HG02884 (cell line): ENCODE data around the gene SLC1A1.

Experiments used
- ATAC-seq: cut with Tn5 transposase; IDR thresholded peaks from one replicate; pipeline ENCODE4 v1.9.1; 2021; ENCODE audit warnings: mild to moderate bottlenecking, moderate library complexity; ENCODE audit not compliant: unreplicated experiment

SLC1A1 gene

DNA sequence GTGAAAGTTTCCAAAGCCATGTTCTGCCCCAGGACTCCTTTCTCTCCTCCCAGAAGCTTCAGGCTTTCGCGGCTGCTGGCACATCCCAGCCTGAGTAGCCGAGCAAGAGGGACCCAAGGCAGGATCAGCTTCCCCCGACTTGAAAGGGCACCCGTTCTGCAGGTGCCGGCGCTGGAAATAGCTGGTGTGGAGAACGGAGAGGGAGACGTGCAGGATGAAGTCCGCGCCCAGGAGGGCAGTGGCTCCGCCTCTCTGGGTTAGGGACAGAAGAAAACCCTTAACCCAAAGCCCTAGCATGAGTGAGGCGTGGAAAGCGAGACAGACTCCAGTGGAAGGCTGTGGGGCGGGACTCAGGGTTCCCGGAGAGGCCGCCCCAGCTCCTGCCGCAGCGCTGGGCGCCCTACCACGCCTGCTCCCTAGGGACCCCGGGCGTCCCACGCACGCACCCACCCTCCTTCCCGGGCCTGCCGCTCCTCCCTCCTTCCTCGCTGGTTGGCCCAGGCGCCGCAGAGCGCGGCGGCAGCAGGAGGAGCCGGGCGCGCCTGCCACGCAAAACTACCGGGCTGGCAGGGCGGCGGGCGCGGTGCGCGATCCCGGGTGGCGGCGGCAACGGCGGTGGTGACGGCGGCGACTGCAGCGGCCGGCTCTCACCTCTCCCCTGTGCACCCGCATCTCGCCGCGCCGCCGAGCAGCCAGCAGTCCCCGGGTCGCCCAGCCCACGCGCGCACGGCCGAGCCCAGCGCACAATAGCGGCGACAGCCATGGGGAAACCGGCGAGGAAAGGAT is at the start of gene SLC1A1:
Gene SLC1A1, plus strand, starts transcription at position 550 of the 786 bp plus-strand sequence. Its CDS starts 212 bp downstream, at position 762.
- ATAC-seq, result peak; percentile 73

DNA sequence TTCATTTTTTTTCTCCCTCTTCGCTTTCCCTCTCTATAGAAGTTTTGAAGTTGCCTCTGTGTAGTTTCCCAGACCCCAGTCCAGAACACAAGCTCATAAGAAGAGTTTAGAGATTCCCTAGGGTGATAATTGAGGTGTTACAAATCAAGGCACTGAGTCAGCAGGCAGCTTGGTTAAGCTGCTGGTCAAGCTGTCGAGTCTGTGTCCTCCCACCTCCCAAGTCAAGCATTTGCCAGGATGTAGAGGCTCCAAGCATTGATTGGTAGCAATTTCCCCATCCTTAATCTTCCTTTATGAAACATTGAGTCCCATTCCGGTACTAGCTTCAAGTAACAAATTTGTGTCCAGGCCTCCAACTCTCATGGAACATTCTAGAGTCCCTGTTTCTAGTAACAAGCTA is 47.5 kb upstream of the SLC1A1 start:
- no peak for ATAC-seq

DNA sequence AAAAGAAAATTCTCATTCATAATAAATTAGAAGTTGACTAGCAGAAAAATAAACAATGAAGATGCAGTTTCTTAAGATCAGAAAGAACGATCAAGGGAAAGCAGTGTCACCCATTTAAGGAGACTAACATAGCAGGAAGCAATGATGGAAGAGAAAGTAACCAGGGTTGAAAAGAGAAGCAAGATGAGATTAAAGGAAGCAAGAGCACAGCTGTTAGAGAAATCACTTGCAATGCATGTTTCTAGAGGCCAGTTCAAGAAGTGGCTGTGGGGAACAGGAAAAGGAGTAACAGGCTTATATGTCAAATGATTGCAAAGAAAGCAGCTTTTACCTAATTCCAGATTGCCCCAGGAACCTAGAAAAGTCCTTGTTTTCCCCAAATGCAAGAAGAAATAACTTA is 46.8 kb upstream of the SLC1A1 start:
- no peak for ATAC-seq

DNA sequence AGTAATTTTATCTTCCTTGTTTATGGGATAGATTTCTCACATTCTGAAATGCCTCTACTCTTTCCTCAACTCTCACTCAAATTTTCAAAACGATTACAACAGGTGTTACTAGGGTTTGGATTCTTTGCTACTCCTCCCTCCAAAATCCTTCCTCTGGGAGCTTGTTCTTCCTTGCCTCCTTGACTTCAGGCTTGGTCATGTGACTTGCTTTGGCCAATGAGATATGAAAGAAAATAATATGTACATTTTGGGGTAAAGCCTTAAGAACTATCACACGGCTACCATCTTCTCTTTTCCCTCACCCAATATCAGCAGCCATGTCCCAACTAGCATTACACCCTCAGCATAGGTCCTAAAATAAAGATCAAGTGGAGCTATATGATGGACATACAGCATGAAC is 28.8 kb upstream of the SLC1A1 start:
- no peak for ATAC-seq

DNA sequence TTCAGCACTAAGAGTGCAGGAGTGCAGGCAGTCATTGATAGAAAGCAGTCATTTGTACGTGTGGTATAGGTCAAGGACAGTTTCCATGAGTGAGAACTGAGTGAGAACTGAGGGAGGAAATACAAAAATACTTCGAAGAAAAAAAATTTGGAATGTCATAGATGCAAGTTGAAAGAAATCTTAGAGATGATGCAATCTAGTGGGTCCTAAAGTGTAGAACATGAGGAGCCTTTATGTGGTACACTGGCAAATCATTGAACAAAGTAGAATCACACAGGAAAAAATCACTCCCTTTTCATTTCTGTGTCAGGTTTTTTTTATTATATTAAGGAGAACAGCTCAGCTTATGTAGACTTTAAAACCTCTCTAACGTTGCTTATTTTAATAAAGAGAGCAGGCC is 26.4 kb upstream of the SLC1A1 start:
- ATAC-seq, result no peak

DNA sequence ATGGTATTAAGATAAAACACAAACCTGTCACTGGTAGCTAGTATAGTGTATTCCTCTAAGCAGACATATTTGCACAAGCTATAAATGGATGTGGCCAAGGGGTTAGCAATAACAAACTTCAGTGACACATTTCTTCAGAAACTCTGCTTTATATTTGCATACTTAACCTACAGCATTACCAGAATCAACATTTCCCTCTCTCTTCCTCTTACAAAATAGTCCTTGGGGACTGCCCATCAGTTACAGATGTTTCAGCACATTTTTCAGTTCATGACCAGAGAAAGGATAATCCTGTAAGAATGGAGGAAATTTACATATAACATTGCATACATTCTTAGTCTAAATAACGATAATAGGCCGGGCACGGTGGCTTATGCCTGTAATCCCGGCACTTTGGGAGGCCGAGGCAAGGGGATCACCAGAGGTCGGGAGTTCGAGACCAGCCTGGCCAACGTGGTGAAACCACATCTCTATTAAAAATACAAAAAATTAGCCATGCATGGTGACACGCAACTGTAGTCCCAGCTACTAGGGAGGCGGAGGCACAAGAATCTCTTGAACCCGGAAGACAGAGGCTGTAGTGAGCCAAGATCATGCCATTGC is 25.3 kb upstream of the SLC1A1 start:
- peak; percentile 90 for ATAC-seq

DNA sequence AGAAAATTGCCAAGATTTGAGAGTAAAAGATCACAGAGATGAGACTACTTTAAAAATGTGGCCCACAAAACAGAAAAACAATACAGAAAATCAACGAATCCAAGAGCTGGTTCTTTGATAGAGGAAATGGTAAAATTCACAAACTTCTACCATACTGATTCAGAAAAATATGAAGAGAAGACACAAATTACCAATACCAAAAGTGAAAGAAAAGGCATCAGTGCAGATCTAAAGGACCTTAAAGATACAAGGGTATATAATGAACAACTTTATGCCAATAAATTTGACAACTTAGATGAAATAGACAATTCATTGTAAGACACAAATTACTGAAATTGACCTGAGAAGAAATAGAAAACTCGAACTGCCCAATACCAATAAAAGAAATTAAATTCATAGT is 24.4 kb upstream of the SLC1A1 start:
- no peak for ATAC-seq

DNA sequence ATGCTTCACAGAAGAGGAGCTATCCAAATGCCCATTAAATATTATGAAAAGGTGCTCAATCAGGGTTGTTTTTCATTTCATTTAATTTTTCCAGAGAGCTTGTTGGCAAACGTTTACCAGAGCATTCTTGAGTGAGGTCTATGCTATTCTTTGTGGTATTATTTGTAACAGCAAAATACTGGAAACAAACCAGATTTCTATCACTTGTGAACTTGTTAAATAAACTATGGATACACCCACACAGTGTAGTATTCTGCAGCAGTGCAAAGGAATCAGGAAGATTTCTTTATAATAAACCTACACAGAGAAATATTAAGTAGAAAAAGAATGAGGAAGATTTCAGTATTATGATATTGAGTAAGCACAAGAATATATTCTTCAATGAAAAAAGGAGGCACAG is 15.0 kb upstream of the SLC1A1 start:
- no peak for ATAC-seq

DNA sequence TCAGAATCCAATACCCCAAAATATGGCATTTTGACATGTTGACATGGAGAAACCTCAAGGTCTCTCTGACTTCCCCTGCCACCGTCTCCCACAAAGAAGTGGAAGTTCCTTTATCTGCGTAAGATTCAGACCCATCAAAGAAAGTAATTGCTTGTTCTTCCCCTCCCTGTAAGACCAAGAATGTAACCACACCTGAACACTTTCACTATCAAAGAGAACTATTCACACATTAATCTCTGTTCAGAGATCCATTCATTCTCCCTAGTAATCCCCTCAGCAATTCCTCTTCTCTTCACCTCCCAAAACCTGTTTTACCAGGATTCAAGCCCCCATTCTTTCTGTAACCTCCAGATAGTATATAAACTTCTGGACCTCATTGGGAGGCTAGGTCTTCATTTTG is 4.1 kb upstream of the SLC1A1 start:
- ATAC-seq, result no peak

DNA sequence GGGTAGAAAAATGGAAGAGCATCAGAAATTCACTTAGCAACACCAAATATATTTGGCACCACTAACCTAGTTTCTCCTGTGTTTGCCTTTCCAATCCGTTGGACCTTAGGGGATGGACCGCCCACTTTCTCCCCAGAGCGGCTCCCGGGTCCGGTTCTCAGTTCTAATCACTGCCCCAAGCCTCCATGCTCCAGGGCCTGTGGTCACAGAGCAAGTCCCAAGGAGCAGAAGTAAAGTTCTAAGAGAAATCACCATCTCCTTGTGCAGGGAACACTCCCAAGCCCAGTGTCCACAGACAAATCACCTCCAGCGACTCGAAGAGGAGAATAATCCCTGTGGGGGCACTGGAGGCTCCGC is 728 bp upstream of the SLC1A1 start:
- no peak for ATAC-seq

DNA sequence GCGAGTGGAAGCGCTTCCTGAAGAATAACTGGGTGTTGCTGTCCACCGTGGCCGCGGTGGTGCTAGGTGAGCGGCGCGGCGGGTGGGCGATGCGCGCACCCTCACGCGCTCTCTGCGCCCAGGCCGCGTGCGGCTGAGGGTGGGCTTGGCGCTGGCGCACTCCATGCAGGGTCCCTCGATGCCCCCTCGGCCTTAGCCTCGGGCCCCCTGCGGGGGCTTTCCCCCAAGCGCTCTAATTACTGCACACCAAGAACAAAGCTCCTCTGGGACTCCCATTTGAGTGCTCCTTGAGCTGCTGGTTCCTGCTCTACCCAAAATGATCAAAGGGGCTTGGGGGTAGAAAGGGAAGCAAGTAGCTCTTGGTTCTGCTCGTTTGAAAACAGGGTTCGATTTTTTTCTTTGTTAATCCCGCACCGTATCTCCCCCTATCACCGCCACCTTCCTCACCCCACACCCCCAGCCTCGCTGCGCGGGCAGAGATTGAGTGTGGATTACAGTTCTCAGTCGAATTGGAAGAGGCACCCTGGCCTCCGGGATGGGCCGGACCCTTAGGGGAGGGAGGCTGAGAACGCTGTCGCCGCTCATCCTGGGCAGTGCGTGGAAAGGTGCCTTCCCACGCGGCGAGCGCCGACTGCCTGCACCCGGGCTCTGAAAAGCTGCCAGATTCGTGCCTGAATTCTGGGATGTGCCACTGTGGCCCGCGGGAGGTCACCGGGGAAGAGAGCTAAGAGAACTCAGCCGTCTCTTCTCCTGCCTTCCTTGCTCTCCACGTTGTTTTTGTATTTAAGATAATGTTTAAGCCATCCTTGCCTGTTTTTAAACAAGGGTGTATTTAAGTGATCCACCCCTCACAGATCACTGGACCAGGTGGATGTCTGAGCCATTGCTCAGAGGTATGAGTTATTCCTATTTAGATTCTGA is 697 bp downstream of the SLC1A1 start:
- ATAC-seq, result peak; percentile 6

DNA sequence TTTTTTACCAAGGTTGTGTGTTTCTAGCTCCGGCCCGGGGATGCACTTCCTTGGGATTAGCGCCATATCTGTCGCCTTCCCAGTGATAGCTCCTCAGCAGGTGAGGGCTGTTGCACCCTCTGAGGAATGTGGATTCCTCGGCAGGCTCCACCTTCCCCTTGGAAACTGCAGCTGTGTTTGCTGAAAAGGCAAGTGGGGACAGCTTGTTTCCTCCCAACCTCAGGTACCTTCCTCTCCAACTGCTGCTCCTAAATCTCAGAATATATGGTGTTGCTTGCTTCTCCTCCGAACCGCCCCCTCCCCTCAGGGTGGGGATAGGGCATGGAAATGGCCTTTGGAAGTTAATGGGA is 1.3 kb downstream of the SLC1A1 start:
- ATAC-seq, result no peak

DNA sequence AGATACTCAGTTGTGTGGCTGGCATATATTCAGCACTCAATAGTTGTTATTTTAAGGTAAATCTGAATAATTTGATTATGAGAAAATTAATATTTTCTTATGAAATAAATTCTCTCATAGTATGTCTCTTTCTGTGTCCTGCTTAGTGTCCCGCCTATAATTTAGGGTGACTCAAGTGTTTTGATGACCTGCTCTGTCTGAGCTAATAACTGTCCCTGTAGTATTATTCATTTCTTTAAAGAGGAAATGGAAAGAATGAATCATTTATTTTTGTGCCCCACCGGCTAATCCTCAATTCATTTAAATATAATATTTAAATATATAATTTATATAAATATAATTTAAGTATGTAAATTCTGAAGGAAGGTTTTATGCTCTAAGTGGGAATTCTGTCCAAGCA is 4.1 kb downstream of the SLC1A1 start:
- ATAC-seq, result no peak

DNA sequence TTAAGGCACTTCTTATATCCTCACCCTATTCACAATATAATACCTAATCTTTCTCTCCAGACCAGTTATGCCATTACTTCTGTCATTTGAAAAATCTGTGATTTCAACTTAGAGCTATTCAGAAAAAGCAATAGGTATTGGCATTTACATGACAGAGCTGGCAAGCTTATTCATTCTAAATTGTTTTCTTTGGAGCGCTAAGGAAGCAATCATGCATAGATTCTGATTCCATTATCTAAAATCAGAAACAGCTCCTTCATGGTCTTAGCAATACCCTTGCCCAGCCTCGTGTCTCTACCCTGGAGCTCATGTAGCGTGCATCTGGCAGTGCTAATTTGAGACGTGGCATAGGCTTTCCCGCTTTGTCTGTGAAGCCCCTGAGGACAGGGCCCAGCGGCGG is 4.5 kb downstream of the SLC1A1 start:
- no peak for ATAC-seq

DNA sequence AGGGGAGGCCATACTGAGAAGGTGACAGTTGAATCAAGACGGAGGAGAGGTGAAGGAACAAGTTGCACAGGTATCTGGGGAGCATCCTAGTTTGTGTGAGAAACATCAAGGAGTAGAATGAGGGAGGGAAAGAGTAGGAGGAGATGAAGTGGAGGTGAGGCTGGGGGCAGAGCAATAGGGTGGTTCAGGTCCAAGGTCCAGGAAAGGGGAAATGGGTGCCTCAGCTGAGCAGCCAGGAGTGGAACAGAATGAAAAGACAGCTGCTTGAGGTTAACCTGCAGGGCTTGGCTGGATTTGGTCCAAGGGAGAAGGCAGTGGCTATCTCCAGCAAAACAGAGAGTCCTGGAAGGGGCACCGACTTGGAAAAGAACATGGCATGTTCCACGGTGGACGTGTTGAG is 5.3 kb downstream of the SLC1A1 start:
- no peak for ATAC-seq

DNA sequence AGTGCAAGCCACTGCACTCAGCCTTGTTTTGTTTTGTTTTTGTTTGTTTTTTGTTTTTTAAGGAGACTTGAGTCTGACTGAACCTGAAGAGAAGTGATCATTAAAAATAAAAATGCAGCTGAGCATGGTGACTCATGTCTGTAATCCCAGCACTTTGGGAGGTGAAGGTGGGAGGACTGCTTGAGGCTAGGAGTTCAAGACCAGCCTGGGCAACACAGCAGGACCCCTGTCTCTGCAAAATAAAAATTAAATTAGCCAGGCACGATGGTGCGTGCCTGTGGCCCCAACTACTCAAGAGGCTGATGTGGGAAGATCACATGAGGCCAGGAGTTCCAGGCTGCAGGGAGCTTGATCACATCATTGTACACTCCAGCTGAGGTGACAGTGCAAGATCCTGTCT is 6.2 kb downstream of the SLC1A1 start:
- no peak for ATAC-seq

DNA sequence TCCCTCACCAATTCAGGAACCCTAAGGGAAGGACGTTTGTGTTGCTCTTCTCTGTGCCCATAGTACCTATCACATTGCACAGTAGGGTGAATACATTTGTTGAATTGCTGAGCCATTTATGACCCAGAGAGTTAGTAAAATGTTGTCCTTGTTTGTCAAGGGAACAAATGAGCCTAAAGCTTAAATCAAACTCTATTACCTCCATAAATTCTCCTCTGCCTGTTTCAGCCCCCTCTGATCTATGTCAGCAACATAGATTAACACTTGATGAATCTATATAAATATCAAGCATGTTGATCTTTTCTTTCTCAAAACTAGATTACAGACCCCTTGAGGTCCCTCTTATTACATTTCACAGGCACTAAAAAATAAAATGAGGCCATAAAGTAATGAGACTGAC is 7.1 kb downstream of the SLC1A1 start:
- no peak for ATAC-seq

DNA sequence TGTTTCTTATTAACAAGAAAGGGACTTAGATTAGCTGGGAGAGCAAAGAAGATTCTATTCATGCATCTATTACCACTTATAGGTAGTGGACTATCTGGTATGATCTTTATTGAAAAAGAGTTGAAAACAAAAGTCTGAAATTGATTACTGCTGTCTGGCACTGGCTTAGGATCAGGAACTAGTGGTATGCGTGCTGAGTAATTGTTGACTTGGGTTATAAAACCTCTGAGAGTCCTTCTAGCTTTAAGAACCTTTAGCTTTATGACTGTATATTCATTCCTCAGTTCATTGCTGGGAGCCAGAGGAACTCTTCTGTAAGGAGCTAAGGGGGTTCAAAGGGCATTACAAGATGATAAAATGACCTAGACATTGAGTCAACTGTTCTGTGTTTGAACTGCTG is 7.6 kb downstream of the SLC1A1 start:
- ATAC-seq, result peak; percentile 46

DNA sequence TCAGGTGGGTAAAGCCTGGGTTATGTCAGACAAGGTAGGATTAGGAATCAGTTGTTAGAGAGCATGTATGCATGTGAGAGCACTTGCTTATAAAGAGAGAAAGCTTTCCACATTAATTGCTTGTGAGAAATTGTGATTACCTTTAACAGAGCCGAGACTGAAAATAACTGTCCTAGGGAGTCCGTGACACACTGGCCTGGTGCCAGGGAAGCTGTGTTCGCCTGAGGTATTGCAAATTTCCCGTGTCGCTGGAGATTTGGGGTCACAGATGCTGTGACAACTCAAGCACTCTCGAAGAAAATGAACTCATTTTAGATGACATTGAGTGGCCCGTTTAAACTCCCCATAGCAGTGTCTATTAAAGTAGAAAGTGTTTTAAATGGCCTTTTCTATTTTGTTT is 9.6 kb downstream of the SLC1A1 start:
- ATAC-seq, result no peak

DNA sequence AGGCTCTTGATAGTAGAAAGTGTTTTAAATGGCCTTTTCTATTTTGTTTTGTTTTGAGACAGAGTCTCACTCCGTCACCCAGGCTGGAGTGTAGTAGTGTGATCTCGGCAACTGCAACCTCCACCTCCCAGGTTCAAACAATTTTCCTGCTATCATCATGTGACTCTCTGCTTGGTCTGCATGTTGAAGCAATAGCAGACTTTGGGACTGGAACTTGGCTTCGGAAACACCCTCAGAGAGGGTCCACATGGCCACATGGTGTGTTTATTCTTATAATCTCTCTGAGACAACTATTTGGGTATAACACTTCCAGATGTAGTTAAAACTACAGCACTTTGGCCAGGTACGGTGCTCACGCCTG is 10.9 kb downstream of the SLC1A1 start:
- no peak for ATAC-seq

DNA sequence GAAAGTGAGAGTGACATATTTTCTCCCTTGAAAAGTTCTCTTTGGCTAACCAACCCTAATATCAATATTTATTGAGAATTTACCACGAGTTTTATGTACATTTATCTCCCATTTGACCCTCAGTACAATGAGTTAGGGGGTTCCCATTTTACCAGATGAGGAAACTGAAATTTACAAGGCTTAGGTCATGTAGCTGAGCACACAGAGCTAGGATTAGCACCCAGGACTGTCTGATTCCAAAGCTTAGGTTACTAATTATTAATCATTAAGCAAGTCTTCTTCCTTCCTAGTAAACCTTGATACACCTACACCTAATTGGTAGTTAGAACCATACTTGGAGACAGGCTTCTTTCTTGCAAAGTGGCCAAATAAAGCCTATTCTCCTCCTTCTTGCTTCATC is 12.2 kb downstream of the SLC1A1 start:
- no peak for ATAC-seq

DNA sequence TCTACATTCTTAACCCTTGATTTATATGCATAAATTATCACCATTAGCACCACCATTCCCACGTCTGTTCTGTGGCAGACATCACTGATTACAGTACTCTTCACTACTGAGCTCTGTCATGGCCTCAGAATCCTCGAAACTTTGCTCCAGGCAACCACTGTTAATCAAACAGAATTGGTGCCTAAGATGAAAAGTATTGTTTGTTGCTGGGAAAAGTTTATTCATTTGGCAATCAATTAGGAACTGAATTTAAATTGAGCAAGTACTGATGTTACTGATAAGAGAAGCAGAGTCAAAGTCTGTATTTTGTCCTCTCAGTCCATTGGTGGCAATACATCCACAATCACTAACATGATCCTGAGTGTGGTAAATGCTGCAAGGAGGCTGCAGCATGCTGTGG is 12.8 kb downstream of the SLC1A1 start:
- ATAC-seq, result no peak
